ENCODE results near the gene MAPKBP1. TPM values are rescaled to one million over a fixed set of nuclear protein-coding genes. Genes with fewer than 3 reads are reported as not detected.

The MAPKBP1 gene
- total and polyA plus RNA-seq, 9 of the 15 experiments (the other 6 are each of a cell fraction or from before 2014, with no cell fraction given): 0.15 to 9.5 (median 4.5) TPM

DNA sequence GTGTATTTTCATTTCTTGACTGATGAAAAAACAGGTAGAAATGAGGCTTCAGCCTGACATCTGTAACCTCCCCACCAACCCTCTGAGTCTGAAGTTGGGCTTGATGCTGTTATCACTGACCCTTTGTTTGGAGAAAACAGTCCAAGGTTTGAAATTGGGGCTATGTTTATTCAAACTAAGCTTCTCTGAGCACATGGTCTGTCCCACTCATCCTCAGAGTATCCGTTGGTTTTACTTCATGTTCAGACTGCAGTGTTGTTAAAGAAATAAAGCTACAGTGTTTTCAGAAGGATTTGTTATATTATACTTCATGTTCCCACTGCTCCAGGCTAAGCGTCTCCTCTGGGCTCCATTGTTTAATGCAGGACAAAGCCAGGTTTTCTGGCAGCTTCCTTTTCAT, 6.0 kb downstream of the MAPKBP1 start:
- no peaks in the 10 kb centered on the region; a peak in 1 of 5 replicates for H3K27me3 ChIP-seq (ENCODE audit: control insufficient read depth in 2 of 2, insufficient read depth in 2 of 2, low read length in 2 of 2)
- H2AFZ ChIP-seq (ENCODE audit: low read depth, low read length): no peak overlapping the region
- intact Hi-C loops (cut with micrococcal nuclease) (no loop called here), in situ Hi-C loops (cut with MboI) (no loop called here)
- POLR2A ChIA-PET: interaction anchor here (1.6 kb wide), 1 partner anchor 11 kb away, joined by 6 read pairs; no protein-coding TSS in a partner anchor
- no peak for DNase-seq (ENCODE audit: extremely low read depth in 1 of 4, low spot score in 3 of 4)
- H3K27ac ChIP-seq (ENCODE audit: extremely low read depth, low read depth, low read length): no peak overlapping the region
- no peak for ATAC-seq
- no peak overlapping the region for H3K4me3 ChIP-seq
- WGBS (ENCODE audit: insufficient coverage, low coverage, missing lambda C conversion rate): 44% methylated on average over 2 of the region's 2 CpGs
- CTCF ChIA-PET (ENCODE audit: low intra/inter-chr PET ratio): no interaction called here
- no peaks in the 10 kb centered on the region; the same call in 1 of the 2 replicates for H4K20me1 ChIP-seq (replicated peaks; ENCODE audit: control insufficient read depth, insufficient read depth, low read length)
- H3K9me3 ChIP-seq (replicated peaks; ENCODE audit: control insufficient read depth, insufficient read depth, low read depth, low read length): no peaks in the 10 kb centered on the region
- peaks cover 4% of the 10 kb centered on the region for H3K79me2 ChIP-seq (ENCODE audit: control insufficient read depth, insufficient read depth, low read length)
- no peaks in the 10 kb centered on the region for H3K36me3 ChIP-seq (ENCODE audit: control insufficient read depth, insufficient read depth, low read length)
- no TSS peak for BruUV-seq (replicated peaks)
- peaks cover 5 to 20% of the 10 kb centered on the region in 2 experiments for H3K4me1 ChIP-seq (replicated peaks in 1 of 2; ENCODE audit: control insufficient read depth in 2 of 2, insufficient read depth in 2 of 2, low read length in 2 of 2)
- no peak overlapping the region for H3K9ac ChIP-seq (ENCODE audit: insufficient read depth in 1 of 2, low read depth in 2 of 2, low read length in 2 of 2)
- peak; percentile 35 for FAIRE-seq
- H3K9me1 ChIP-seq (ENCODE audit: control insufficient read depth, insufficient read depth, low read length): no peaks in the 10 kb centered on the region
- no peak overlapping the region for H3K4me2 ChIP-seq (ENCODE audit: insufficient read depth, low read length)
- TF ChIP-seq REST (IDR thresholded peaks at IDR 0.05; ENCODE audit: borderline replicate concordance): no peak
- TF ChIP-seq REST (CRISPR knock-in tag; IDR thresholded peaks at IDR 0.05; ENCODE audit: low read depth): no peak
- TF ChIP-seq RAD21 (CRISPR knock-in tag; conservative IDR thresholded peaks at IDR 0.05 in 1 of 2, IDR thresholded peaks at IDR 0.05 in 1 of 2): no peak
- no peak for TF ChIP-seq CBX3 (IDR thresholded peaks at IDR 0.05; ENCODE audit: borderline replicate concordance in 1 of 2, low read length in 2 of 2)
- no peak for TF ChIP-seq CREM (IDR thresholded peaks at IDR 0.05; ENCODE audit: low read depth)
- TF ChIP-seq ZNF324 (CRISPR knock-in tag; IDR thresholded peaks at IDR 0.05): no peak
- no peak for TF ChIP-seq SIN3B (IDR thresholded peaks at IDR 0.05; ENCODE audit: low read depth)
- TF ChIP-seq E2F4 (CRISPR knock-in tag; IDR thresholded peaks at IDR 0.05; ENCODE audit: low read depth): no peak
- no peak for TF ChIP-seq ZNF24 (IDR thresholded peaks at IDR 0.05)
- TF ChIP-seq, protein P1, sequence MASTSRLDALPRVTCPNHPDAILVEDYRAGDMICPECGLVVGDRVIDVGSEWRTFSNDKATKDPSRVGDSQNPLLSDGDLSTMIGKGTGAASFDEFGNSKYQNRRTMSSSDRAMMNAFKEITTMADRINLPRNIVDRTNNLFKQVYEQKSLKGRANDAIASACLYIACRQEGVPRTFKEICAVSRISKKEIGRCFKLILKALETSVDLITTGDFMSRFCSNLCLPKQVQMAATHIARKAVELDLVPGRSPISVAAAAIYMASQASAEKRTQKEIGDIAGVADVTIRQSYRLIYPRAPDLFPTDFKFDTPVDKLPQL (IDR thresholded peaks at IDR 0.05; ENCODE audit: extremely low read depth, insufficient read length): no peak
- TF ChIP-seq ZNF263 (CRISPR knock-in tag; IDR thresholded peaks at IDR 0.05; ENCODE audit: borderline replicate concordance): no peak
- TF ChIP-seq ZNF124 (CRISPR knock-in tag; IDR thresholded peaks at IDR 0.05): no peak
- TF ChIP-seq SRF (CRISPR knock-in tag; IDR thresholded peaks at IDR 0.05): no peak
- no peak for TF ChIP-seq POLR3G (IDR thresholded peaks at IDR 0.05; ENCODE audit: extremely low read depth, insufficient read length, insufficient replicate concordance)

All from K562 (cell line).